SK-N-SH (cell line): Measurements from ENCODE around the gene DLX4. TPM values are rescaled to one million over a fixed set of nuclear protein-coding genes. Genes with fewer than 3 reads are reported as not detected.

ENCODE experiments used
- CTCF ChIA-PET: fragments of 300-600, 350-600 bp; formaldehyde crosslinking; extraction: SDS; loops from one replicate; lab custom pipeline; 2021; lab: Yijun Ruan, JAX
- POLR2A ChIA-PET: fragments of 350-600 bp; sonication (Branson Sonifier 250); formaldehyde crosslinking; extraction: SDS; loops from one replicate; lab custom pipeline; 2020; ENCODE audit warnings: antibody characterized with exemption, inconsistent platforms; lab: Yijun Ruan, JAX
- DNase-seq: peaks from one replicate; pipeline ENCODE4 v3.0.0; 2012
- H2AFZ ChIP-seq: fragments of 200-600 bp; sonication (generic); 2 replicates; pipeline ENCODE4 v1.8.1; 2016; ENCODE audit warnings: antibody characterized with exemption, mild to moderate bottlenecking, low read depth
- H3F3A ChIP-seq: fragments of 200-600 bp; sonication (generic); replicated peaks from 2 replicates; pipeline ENCODE3; 2016; ENCODE audit warnings: antibody characterized with exemption, mild to moderate bottlenecking; ENCODE audit not compliant: insufficient read depth
- H3K27ac ChIP-seq, 2 experiments: fragments of 200-500 bp in 1 of 2; fragments of 200-600 bp in 1 of 2; sonication (Bioruptor generic) in 1 of 2; sonication (generic), shearing (Covaris generic) in 1 of 2; 2 replicates each; pipeline versions ENCODE4 v1.5.1 to v1.6.1; 2014 to 2016; ENCODE audit warnings: low read depth in 2 of 2, inconsistent platforms in 1 of 2, low read length in 1 of 2, mild to moderate bottlenecking in 1 of 2, mixed read lengths in 1 of 2
- H3K27me3 ChIP-seq: fragments of 200-600 bp; sonication (generic), shearing (Covaris generic); 2 replicates; pipeline ENCODE4 v1.6.1; 2016; ENCODE audit warnings: mixed run types; ENCODE audit not compliant: insufficient read depth
- H3K36me3 ChIP-seq, 2 experiments: fragments of 200-500 bp in 1 of 2; fragments of 200-600 bp in 1 of 2; sonication (Bioruptor generic) in 1 of 2; sonication (generic) in 1 of 2; replicated peaks in 1 of 2; 2 replicates each; pipeline versions ENCODE3 to v1.5.1; 2014 to 2016; ENCODE audit warnings: low read length in 1 of 2, mild to moderate bottlenecking in 1 of 2; ENCODE audit not compliant: insufficient read depth in 2 of 2, control insufficient read depth in 1 of 2
- H3K4me1 ChIP-seq, 2 experiments: fragments of 200-500 bp in 1 of 2; fragments of 200-600 bp in 1 of 2; sonication (Bioruptor generic) in 1 of 2; sonication (generic), shearing (Covaris generic) in 1 of 2; 2 replicates each; pipeline versions ENCODE4 v1.5.1 to v1.6.1; 2014 to 2016; ENCODE audit warnings: low read depth in 1 of 2, low read length in 1 of 2, mixed run types in 1 of 2; ENCODE audit not compliant: insufficient read depth in 2 of 2, control insufficient read depth in 1 of 2
- H3K4me2 ChIP-seq: fragments of 200-600 bp; sonication (generic), shearing (Covaris generic); 2 replicates; pipeline ENCODE4 v1.6.1; 2017; ENCODE audit warnings: mixed run types
- H3K4me3 ChIP-seq, 2 experiments: fragments of 200-500 bp in 1 of 2; fragments of 200-600 bp in 1 of 2; sonication (Bioruptor generic) in 1 of 2; sonication (generic), shearing (Covaris generic) in 1 of 2; 2 replicates each; pipeline versions ENCODE4 v1.5.1 to v1.8.1; 2014 to 2016; ENCODE audit warnings: low read depth in 2 of 2, inconsistent platforms in 1 of 2, low read length in 1 of 2, mild to moderate bottlenecking in 1 of 2, mixed read lengths in 1 of 2, moderate library complexity in 1 of 2
- H3K79me2 ChIP-seq: fragments of 200-600 bp; sonication (generic); 2 replicates; pipeline ENCODE4 v1.8.1; 2017; ENCODE audit warnings: mild to moderate bottlenecking; ENCODE audit not compliant: insufficient read depth
- H3K9ac ChIP-seq: fragments of 200-600 bp; sonication (generic); 2 replicates; pipeline ENCODE4 v1.6.1; 2017; ENCODE audit warnings: mixed run types
- H3K9me2 ChIP-seq: fragments of 200-600 bp; sonication (generic); 2 replicates; pipeline ENCODE4 v1.6.1; 2017; ENCODE audit warnings: mixed run types
- H3K9me3 ChIP-seq: fragments of 200-600 bp; sonication (generic); 2 replicates; pipeline ENCODE4 v1.6.1; 2017; ENCODE audit warnings: mixed run types, mild to moderate bottlenecking, moderate library complexity
- H4K20me1 ChIP-seq: fragments of 200-600 bp; sonication (generic); 2 replicates; pipeline ENCODE4 v1.6.1; 2017; ENCODE audit warnings: mild to moderate bottlenecking, mixed run types; ENCODE audit not compliant: insufficient read depth
- CTCF ChIP-seq: fragments of 200-600 bp; sonication (generic); IDR thresholded peaks from 2 replicates; pipeline ENCODE4 v1.6.1; 2017; ENCODE audit warnings: antibody characterized with exemption, mild to moderate bottlenecking, moderate library complexity
- ELF1 ChIP-seq: IDR thresholded peaks from 2 replicates; pipeline ENCODE4 v1.4.0; 2012
- FOXM1 ChIP-seq: IDR thresholded peaks from 2 replicates; pipeline ENCODE4 v1.4.0; 2012; ENCODE audit warnings: low read depth, mild to moderate bottlenecking
- JUND ChIP-seq: IDR thresholded peaks from 2 replicates; pipeline ENCODE4 v1.4.0; 2012
- NFIC ChIP-seq: IDR thresholded peaks from 2 replicates; pipeline ENCODE4 v1.4.0; 2012; ENCODE audit warnings: borderline replicate concordance
- RAD21 ChIP-seq: IDR thresholded peaks from 2 replicates; pipeline ENCODE4 v1.6.1; 2012; ENCODE audit warnings: mild to moderate bottlenecking, low read length
- REST ChIP-seq: IDR thresholded peaks from 2 replicates; pipeline ENCODE4 v1.6.1; 2012; ENCODE audit warnings: mild to moderate bottlenecking, low read depth, low read length, moderate library complexity
- RFX5 ChIP-seq: IDR thresholded peaks from 2 replicates; pipeline ENCODE4 v1.6.1; 2012; ENCODE audit warnings: mild to moderate bottlenecking, improper control_type of control experiment, low read length
- SMC3 ChIP-seq: IDR thresholded peaks from 2 replicates; pipeline ENCODE4 v1.6.1; 2012; ENCODE audit warnings: low read depth, low read length, improper control_type of control experiment
- TAF1 ChIP-seq: IDR thresholded peaks from 2 replicates; pipeline ENCODE4 v1.6.1; 2012; ENCODE audit warnings: low read depth, mild to moderate bottlenecking, low read length, moderate library complexity, borderline replicate concordance
- USF1 ChIP-seq: IDR thresholded peaks from 2 replicates; pipeline ENCODE4 v1.4.0; 2012; ENCODE audit warnings: low read depth, borderline replicate concordance
- YY1 ChIP-seq: IDR thresholded peaks from 2 replicates; pipeline ENCODE4 v1.4.0; 2012; ENCODE audit warnings: low read depth, mild to moderate bottlenecking
- WGBS: methylation state at CpG from one replicate; pipeline ENCODE4 v1.1.6; 2017; ENCODE audit warnings: low lambda C conversion rate; 5-methylcytosine and 5-hydroxymethylcytosine counted together
- polyA plus RNA-seq, 3 experiments: library from polyadenylated mRNA; depleted of rRNA; stranded (reverse); fragments of >200 nt; gene quantifications; 2 replicates each; pipeline ENCODE4 v1.2.3, GENCODE V29; 2012

DLX4 gene
- polyA plus RNA-seq, 1 of the 3 experiments (the other 2 are of a cell fraction): 0.10 TPM

GRCh38 chr17:49996495-49997300, 27.7 kb downstream of the DLX4 start:
- 4% methylated on average over 26 of the region's 58 CpGs for WGBS
- no peaks in the 10 kb centered on the region; the same call in 1 of the 2 replicates for H4K20me1 ChIP-seq
- peak overlapping the region; percentile 44 to 66 for H3K4me3 ChIP-seq
- no peaks in the 10 kb centered on the region for H3K36me3 ChIP-seq
- peaks cover 6 to 12% of the 10 kb centered on the region in 2 experiments; a peak in 1 of 4 replicates for H3K4me1 ChIP-seq
- H3K79me2 ChIP-seq: no peaks in the 10 kb centered on the region
- peak overlapping the region; percentile 95; the same call in 1 of the 2 replicates for H2AFZ ChIP-seq
- peaks cover 79% of the 10 kb centered on the region for H3K27me3 ChIP-seq
- peak; percentile 95 for DNase-seq
- ChIA-PET CTCF (interaction anchor here (0.6 to 30.0 kb wide), 78 partner anchors 10 to 700 kb away, joined by 3 to 1665 read pairs (median 6); partner anchors contain the start of genes DLX4, ITGA3, KAT7 and NXPH3), POLR2A (interaction anchor here (1.2 to 1.4 kb wide), 2 partner anchors 135 to 136 kb away, joined by 4 to 5 read pairs; no protein-coding TSS in a partner anchor)
- peaks cover 13% of the 10 kb centered on the region for H3F3A ChIP-seq
- H3K9me3 ChIP-seq: no peaks in the 10 kb centered on the region
- H3K9me2 ChIP-seq: no peaks in the 10 kb centered on the region
- no peak overlapping the region for H3K9ac ChIP-seq
- H3K27ac ChIP-seq: no peak overlapping the region
- TF ChIP-seq NFIC (peak; percentile 5; the same call in 1 of the 2 replicates), SMC3 (peak; percentile 99), YY1 (no peak), CTCF (peak; percentile 100), TAF1 (no peak), RAD21 (peak; percentile 98)
- H3K4me2 ChIP-seq: peak overlapping the region; percentile 95

DNA sequence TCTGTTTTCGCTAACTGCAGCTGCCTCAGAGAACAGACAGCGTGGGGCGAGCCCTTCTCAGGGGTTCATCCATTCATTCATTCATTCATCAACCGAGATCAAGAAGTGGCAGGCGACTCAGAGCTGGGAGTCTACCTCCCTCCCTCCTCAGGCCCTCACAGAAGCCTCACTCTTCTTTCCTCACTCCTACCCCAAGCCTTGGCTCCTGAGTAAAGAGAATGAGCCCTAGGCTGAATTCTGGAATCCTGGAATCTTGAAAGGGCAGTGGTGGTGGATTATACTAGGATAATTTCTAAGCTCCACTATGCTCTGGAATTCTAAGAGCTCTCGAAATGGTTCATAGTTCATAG, 28.3 kb downstream of the DLX4 start:
- H3K9ac ChIP-seq: no peak overlapping the region
- no peak for DNase-seq
- POLR2A ChIA-PET: interaction anchor here (1.7 kb wide), 1 partner anchor 136 kb away, joined by 7 read pairs; no protein-coding TSS in a partner anchor
- TF ChIP-seq ELF1: no peak
- TF ChIP-seq JUND: no peak
- no peak for TF ChIP-seq REST
- no peak for TF ChIP-seq FOXM1
- TF ChIP-seq RFX5: no peak
- TF ChIP-seq USF1: no peak
- no peak for TF ChIP-seq NFIC
- TF ChIP-seq, all 33 proteins: peak for 0
- H3K36me3 ChIP-seq: no peaks in the 10 kb centered on the region
- H3K4me1 ChIP-seq: peaks cover 6 to 12% of the 10 kb centered on the region in 2 experiments; a peak in 1 of 4 replicates
- WGBS: 43% methylated on average over 6 of the region's 6 CpGs
- H3K79me2 ChIP-seq: no peaks in the 10 kb centered on the region
- no peak overlapping the region for H3K27ac ChIP-seq
- peak overlapping the region; percentile 95; the same call in 1 of the 2 replicates for H3K4me2 ChIP-seq
- no peaks in the 10 kb centered on the region for H3K9me2 ChIP-seq
- H3K4me3 ChIP-seq: peak overlapping the region; percentile 44 to 66; a peak in 1 of 4 replicates
- peaks cover 13% of the 10 kb centered on the region for H3F3A ChIP-seq
- H4K20me1 ChIP-seq: no peaks in the 10 kb centered on the region; the same call in 1 of the 2 replicates
- CTCF ChIA-PET: interaction anchor here (0.7 to 30.0 kb wide), 76 partner anchors 9 to 583 kb away, joined by 3 to 1665 read pairs (median 7); partner anchors contain the start of genes DLX4, ITGA3, NXPH3 and PDK2
- no peaks in the 10 kb centered on the region for H3K9me3 ChIP-seq
- H2AFZ ChIP-seq: peak overlapping the region; percentile 95; the same call in 1 of the 2 replicates
- peaks cover 79% of the 10 kb centered on the region for H3K27me3 ChIP-seq
